H1 (cell line): ENCODE results near the gene GOLGA8R.
"Not testable (repeated sequence)": the region's sequence is repeated elsewhere in the genome, so short reads cannot be mapped to it uniquely, and the experiment has no call there.

ENCODE experiments used
- CBX8 ChIP-seq: fragments of 300-800, 300-1000 bp; sonication (generic); IDR thresholded peaks from 2 replicates; pipeline ENCODE4 v1.7.1; 2016; ENCODE audit warnings: low read depth, low read length, borderline replicate concordance
- EZH2 ChIP-seq: fragments of 200-600 bp; sonication (generic); IDR thresholded peaks from 2 replicates; pipeline ENCODE4 v1.7.1; 2012; ENCODE audit warnings: low read depth, mild to moderate bottlenecking, moderate library complexity, low read length, inconsistent platforms; ENCODE audit not compliant: severe bottlenecking
- GABPA ChIP-seq: IDR thresholded peaks from 2 replicates; pipeline ENCODE4 v1.6.1; 2011; ENCODE audit warnings: mild to moderate bottlenecking, low read length, moderate library complexity, borderline replicate concordance; ENCODE audit not compliant: insufficient read depth
- MAX ChIP-seq: IDR thresholded peaks from 2 replicates; pipeline ENCODE4 v1.6.1; 2012; ENCODE audit warnings: inconsistent platforms
- POLR2A ChIP-seq, 2 experiments: IDR thresholded peaks; 1 replicate in 1 of 2; 2 replicates in 1 of 2; pipeline ENCODE4 v1.6.1; 2011; ENCODE audit warnings: low read depth in 2 of 2, low read length in 2 of 2, mild to moderate bottlenecking in 2 of 2; ENCODE audit errors: control extremely low read depth in 1 of 2
- POLR2AphosphoS5 ChIP-seq: IDR thresholded peaks from 2 replicates; pipeline ENCODE4 v1.6.1; 2011; ENCODE audit warnings: low read depth, low read length
- RXRA ChIP-seq: IDR thresholded peaks from 2 replicates; pipeline ENCODE4 v1.6.1; 2011; ENCODE audit warnings: low read depth, mild to moderate bottlenecking, low read length, moderate library complexity; ENCODE audit not compliant: insufficient read depth
- TAF1 ChIP-seq: IDR thresholded peaks from 2 replicates; pipeline ENCODE4 v1.6.1; 2011; ENCODE audit warnings: mild to moderate bottlenecking, low read depth, low read length
- TBP ChIP-seq: IDR thresholded peaks from 2 replicates; pipeline ENCODE4 v1.6.1; 2011; ENCODE audit warnings: low read depth, low read length, improper control_type of control experiment
- ZNF274 ChIP-seq: IDR thresholded peaks from 2 replicates; pipeline ENCODE4 v1.7.0; 2012; ENCODE audit warnings: low read length, borderline replicate concordance; ENCODE audit errors: extremely low read depth
- TF ChIP-seq, protein P1 (sequence below), 3 experiments: IDR thresholded peaks; 1 replicate in 2 of 3; 2 replicates in 1 of 3; pipeline versions ENCODE4 v1.5.1 to v1.6.1; 2011; ENCODE audit warnings: low read length in 3 of 3, mild to moderate bottlenecking in 3 of 3, inconsistent platforms in 2 of 3, low read depth in 1 of 3, moderate library complexity in 1 of 3; ENCODE audit not compliant: insufficient read depth in 1 of 3; ENCODE audit errors: control extremely low read depth in 1 of 3
- TF ChIP-seq, protein P2 (sequence below): IDR thresholded peaks from 2 replicates; pipeline ENCODE4 v1.6.1; 2011; ENCODE audit warnings: low read depth, mild to moderate bottlenecking, low read length; ENCODE audit not compliant: insufficient read depth
- TF ChIP-seq, protein P3 (sequence below): IDR thresholded peaks from 2 replicates; pipeline ENCODE4 v1.6.1; 2011; ENCODE audit warnings: low read length, improper control_type of control experiment

- TF ChIP-seq POLR2AphosphoS5; EZH2; RXRA; GABPA; POLR2A (IDR thresholded peaks at IDR 0.05; ENCODE audit: control extremely low read depth in 1 of 2, low read depth in 2 of 2, low read length in 2 of 2); ZNF274; TAF1; CBX8; MAX; TBP: not testable (repeated sequence)
- TF ChIP-seq, protein P1, sequence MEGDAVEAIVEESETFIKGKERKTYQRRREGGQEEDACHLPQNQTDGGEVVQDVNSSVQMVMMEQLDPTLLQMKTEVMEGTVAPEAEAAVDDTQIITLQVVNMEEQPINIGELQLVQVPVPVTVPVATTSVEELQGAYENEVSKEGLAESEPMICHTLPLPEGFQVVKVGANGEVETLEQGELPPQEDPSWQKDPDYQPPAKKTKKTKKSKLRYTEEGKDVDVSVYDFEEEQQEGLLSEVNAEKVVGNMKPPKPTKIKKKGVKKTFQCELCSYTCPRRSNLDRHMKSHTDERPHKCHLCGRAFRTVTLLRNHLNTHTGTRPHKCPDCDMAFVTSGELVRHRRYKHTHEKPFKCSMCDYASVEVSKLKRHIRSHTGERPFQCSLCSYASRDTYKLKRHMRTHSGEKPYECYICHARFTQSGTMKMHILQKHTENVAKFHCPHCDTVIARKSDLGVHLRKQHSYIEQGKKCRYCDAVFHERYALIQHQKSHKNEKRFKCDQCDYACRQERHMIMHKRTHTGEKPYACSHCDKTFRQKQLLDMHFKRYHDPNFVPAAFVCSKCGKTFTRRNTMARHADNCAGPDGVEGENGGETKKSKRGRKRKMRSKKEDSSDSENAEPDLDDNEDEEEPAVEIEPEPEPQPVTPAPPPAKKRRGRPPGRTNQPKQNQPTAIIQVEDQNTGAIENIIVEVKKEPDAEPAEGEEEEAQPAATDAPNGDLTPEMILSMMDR (IDR thresholded peaks at IDR 0.05; ENCODE audit: control extremely low read depth in 1 of 3, insufficient read depth in 1 of 3, low read depth in 1 of 3, low read length in 3 of 3) = not testable (repeated sequence)
- TF ChIP-seq, protein P2, sequence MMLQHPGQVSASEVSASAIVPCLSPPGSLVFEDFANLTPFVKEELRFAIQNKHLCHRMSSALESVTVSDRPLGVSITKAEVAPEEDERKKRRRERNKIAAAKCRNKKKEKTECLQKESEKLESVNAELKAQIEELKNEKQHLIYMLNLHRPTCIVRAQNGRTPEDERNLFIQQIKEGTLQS = not testable (repeated sequence)
- TF ChIP-seq, protein P3, sequence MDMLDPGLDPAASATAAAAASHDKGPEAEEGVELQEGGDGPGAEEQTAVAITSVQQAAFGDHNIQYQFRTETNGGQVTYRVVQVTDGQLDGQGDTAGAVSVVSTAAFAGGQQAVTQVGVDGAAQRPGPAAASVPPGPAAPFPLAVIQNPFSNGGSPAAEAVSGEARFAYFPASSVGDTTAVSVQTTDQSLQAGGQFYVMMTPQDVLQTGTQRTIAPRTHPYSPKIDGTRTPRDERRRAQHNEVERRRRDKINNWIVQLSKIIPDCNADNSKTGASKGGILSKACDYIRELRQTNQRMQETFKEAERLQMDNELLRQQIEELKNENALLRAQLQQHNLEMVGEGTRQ = not testable (repeated sequence)
Measured at GRCh38 chr15:30452702-30453101, 38.6 kb upstream of the GOLGA8R start.
